SH-SY5Y (cell line): Measurements from ENCODE around the gene ACTR10.

Source experiments
- GATA2 ChIP-seq: IDR thresholded peaks from 2 replicates; pipeline ENCODE4 v1.6.1; 2011; ENCODE audit warnings: mild to moderate bottlenecking, low read depth, low read length
- GATA3 ChIP-seq: IDR thresholded peaks from 2 replicates; pipeline ENCODE4 v1.6.1; 2011; ENCODE audit warnings: low read depth, mild to moderate bottlenecking, low read length, moderate library complexity

DNA sequence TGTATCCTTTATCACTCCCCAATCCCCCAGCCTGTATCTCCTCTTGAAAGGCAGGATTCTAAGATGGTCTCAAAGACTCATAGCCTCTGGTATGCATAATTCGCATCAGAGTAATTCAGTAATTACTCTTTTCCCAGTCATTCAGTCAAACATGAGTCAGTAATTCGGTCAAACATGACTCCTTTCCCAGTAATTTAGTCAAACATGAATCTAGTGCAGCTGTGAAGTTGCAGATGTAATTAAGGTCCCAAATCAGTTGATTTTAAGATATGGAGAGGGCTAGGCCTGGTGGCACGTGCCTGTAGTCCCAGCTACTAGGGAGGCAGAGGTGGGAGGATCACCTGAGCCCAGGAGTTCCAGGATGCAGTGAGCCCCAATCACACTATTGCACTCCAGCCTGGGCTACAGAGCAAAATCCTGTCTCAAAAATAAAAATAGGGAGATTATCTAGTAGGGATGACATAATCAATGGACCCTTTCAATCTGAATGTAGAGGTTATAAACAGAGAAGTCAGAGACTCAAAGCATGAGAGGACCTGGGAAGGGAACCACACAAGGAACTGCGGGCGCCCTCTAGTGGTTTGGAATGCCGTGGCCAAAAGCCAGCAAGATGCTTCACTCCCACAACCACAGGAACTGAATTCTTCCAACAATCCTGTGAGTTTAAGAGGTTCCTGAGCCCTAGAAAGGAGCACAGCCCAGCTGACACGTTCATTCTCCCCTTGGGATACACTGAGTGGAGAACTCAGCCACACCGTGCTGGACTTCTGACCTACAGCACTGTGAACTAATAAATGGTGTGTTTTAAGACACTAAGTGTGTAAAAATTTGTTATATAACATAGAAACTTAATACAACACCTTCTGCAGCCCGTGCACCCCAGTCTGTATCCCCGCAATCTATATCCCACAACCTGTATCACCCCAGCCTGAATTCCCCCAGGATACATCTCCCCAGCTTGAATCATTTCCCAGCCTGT, 33.7 kb upstream of the ACTR10 start:
- no peak for TF ChIP-seq GATA2
- TF ChIP-seq GATA3 = no peak
